OCI-LY1 (cell line): ENCODE data around the gene SHROOM3.

Source experiments
- H2AFZ ChIP-seq: fragments of 200-600 bp; sonication (generic), shearing (Covaris generic); 2 replicates; pipeline ENCODE4 v1.6.0; 2014; ENCODE audit warnings: antibody characterized with exemption, mild to moderate bottlenecking, low read length
- H3F3A ChIP-seq: fragments of 200-600 bp; sonication (generic), shearing (Covaris generic); 2 replicates; pipeline ENCODE4 v1.6.0; 2014; ENCODE audit warnings: mild to moderate bottlenecking, antibody characterized with exemption, low read length, moderate library complexity; ENCODE audit not compliant: insufficient read depth
- H3K27ac ChIP-seq: fragments of 200-600 bp; sonication (generic); 2 replicates; pipeline ENCODE4 v1.5.1; 2014; ENCODE audit warnings: low read length, mixed run types, mild to moderate bottlenecking, low read depth; ENCODE audit not compliant: poor library complexity, severe bottlenecking
- H3K27me3 ChIP-seq: fragments of 200-600 bp; sonication (generic); 2 replicates; pipeline ENCODE4 v1.6.0; 2014; ENCODE audit warnings: antibody characterized with exemption, mild to moderate bottlenecking, low read length, moderate library complexity; ENCODE audit not compliant: insufficient read depth
- H3K36me3 ChIP-seq: fragments of 200-600 bp; sonication (generic); 2 replicates; pipeline ENCODE4 v1.6.1; 2014; ENCODE audit warnings: mild to moderate bottlenecking, antibody characterized with exemption, low read length, moderate library complexity, mixed read lengths; ENCODE audit not compliant: insufficient read depth
- H3K4me1 ChIP-seq: fragments of 200-600 bp; sonication (generic); 2 replicates; pipeline ENCODE4 v1.5.1; 2014; ENCODE audit warnings: mild to moderate bottlenecking, low read length, moderate library complexity; ENCODE audit not compliant: insufficient read depth, severe bottlenecking
- H3K4me2 ChIP-seq: fragments of 200-600 bp; sonication (generic), shearing (Covaris generic); 2 replicates; pipeline ENCODE4 v1.6.1; 2014; ENCODE audit warnings: low read length
- H3K4me3 ChIP-seq: fragments of 200-600 bp; sonication (generic); 2 replicates; pipeline ENCODE4 v1.5.1; 2014; ENCODE audit warnings: low read length, low read depth, mild to moderate bottlenecking, mixed read lengths; ENCODE audit not compliant: poor library complexity, severe bottlenecking
- H3K79me2 ChIP-seq: fragments of 200-600 bp; shearing (Covaris generic); 2 replicates; pipeline ENCODE4 v1.6.1; 2016; ENCODE audit warnings: mixed run types, low read length, mixed read lengths; ENCODE audit not compliant: insufficient read depth
- H3K9ac ChIP-seq: fragments of 200-600 bp; sonication (generic), shearing (Covaris generic); 2 replicates; pipeline ENCODE4 v1.6.1; 2014; ENCODE audit warnings: mild to moderate bottlenecking, low read length, mixed read lengths
- H3K9me2 ChIP-seq: fragments of 200-600 bp; sonication (generic), shearing (Covaris generic); 2 replicates; pipeline ENCODE4 v1.6.1; 2014; ENCODE audit warnings: low read depth, mild to moderate bottlenecking, low read length, mixed read lengths
- H3K9me3 ChIP-seq: fragments of 200-600 bp; shearing (Covaris generic); 2 replicates; pipeline ENCODE4 v1.6.1; 2014; ENCODE audit warnings: low read length, mixed read lengths
- H4K20me1 ChIP-seq: fragments of 200-600 bp; sonication (generic), shearing (Covaris generic); 2 replicates; pipeline ENCODE4 v1.6.0; 2016; ENCODE audit warnings: mild to moderate bottlenecking, low read length; ENCODE audit not compliant: insufficient read depth
- CTCF ChIP-seq: fragments of 200-600 bp; sonication (generic), shearing (Covaris generic); IDR thresholded peaks from 2 replicates; pipeline ENCODE4 v1.5.1; 2017; ENCODE audit warnings: mild to moderate bottlenecking, antibody characterized with exemption, low read length, moderate library complexity, mixed read lengths
- EZH2 ChIP-seq: fragments of 200-600 bp; sonication (generic), shearing (Covaris generic); IDR thresholded peaks from 2 replicates; pipeline ENCODE4 v1.8.0; 2017; ENCODE audit warnings: borderline replicate concordance, mixed run types, mild to moderate bottlenecking, antibody characterized with exemption, low read length, moderate library complexity, mixed read lengths

Gene SHROOM3

GRCh38 chr4:76654791-76655190, 219.8 kb downstream of the SHROOM3 start:
- H3K4me2 ChIP-seq = no peak overlapping the region
- no peaks in the 10 kb centered on the region for H3F3A ChIP-seq
- H3K36me3 ChIP-seq = no peaks in the 10 kb centered on the region
- H3K27ac ChIP-seq = no peak overlapping the region
- H4K20me1 ChIP-seq = no peaks in the 10 kb centered on the region
- H3K4me3 ChIP-seq = no peak overlapping the region
- TF ChIP-seq EZH2 (no peak), CTCF (no peak)
- no peaks in the 10 kb centered on the region for H3K79me2 ChIP-seq
- no peaks in the 10 kb centered on the region for H3K4me1 ChIP-seq
- H2AFZ ChIP-seq = no peak overlapping the region
- no peaks in the 10 kb centered on the region for H3K9me2 ChIP-seq
- H3K9ac ChIP-seq = no peak overlapping the region
- H3K27me3 ChIP-seq = no peaks in the 10 kb centered on the region
- no peaks in the 10 kb centered on the region for H3K9me3 ChIP-seq

GRCh38 chr4:76655566-76656479, 220.8 kb downstream of the SHROOM3 start:
- Histone ChIP-seq H3K27ac (no peak overlapping the region), H3K4me2 (no peak overlapping the region), H3K27me3 (no peaks in the 10 kb centered on the region), H3K4me1 (no peaks in the 10 kb centered on the region), H3K79me2 (no peaks in the 10 kb centered on the region), H2AFZ (no peak overlapping the region), H3K9me2 (no peaks in the 10 kb centered on the region), H3K9ac (no peak overlapping the region), H3F3A (no peaks in the 10 kb centered on the region), H3K4me3 (no peak overlapping the region), H3K36me3 (no peaks in the 10 kb centered on the region), H3K9me3 (no peaks in the 10 kb centered on the region), H4K20me1 (no peaks in the 10 kb centered on the region)
- TF ChIP-seq EZH2 = no peak
- TF ChIP-seq CTCF = no peak

GRCh38 chr4:76657443-76657842, 222.4 kb downstream of the SHROOM3 start:
- no peak overlapping the region for H2AFZ ChIP-seq
- H3K27ac ChIP-seq = no peak overlapping the region
- no peaks in the 10 kb centered on the region for H4K20me1 ChIP-seq
- H3K27me3 ChIP-seq = no peaks in the 10 kb centered on the region
- TF ChIP-seq EZH2 (no peak), CTCF (no peak)
- no peak overlapping the region for H3K9ac ChIP-seq
- no peaks in the 10 kb centered on the region for H3K4me1 ChIP-seq
- no peak overlapping the region for H3K4me3 ChIP-seq
- no peak overlapping the region for H3K4me2 ChIP-seq
- no peaks in the 10 kb centered on the region for H3K36me3 ChIP-seq
- H3K79me2 ChIP-seq = no peaks in the 10 kb centered on the region
- H3F3A ChIP-seq = no peaks in the 10 kb centered on the region
- H3K9me2 ChIP-seq = no peaks in the 10 kb centered on the region
- no peaks in the 10 kb centered on the region for H3K9me3 ChIP-seq
